Trophoblast cell (in vitro differentiated cells and primary cell): ENCODE results near the gene CAMKK1.

Source experiments
- DNase-seq, 2 donors: peaks; one replicate each; pipeline ENCODE4 v3.0.0-alpha.2; 2016
- H2AFZ ChIP-seq: 2 replicates; pipeline ENCODE4 v1.6.1; 2013; ENCODE audit warnings: low read length, moderate library complexity, mild to moderate bottlenecking; ENCODE audit not compliant: insufficient read depth, poor library complexity
- H2AK5ac ChIP-seq: 2 replicates; pipeline ENCODE4 v1.6.1; 2013; ENCODE audit warnings: mild to moderate bottlenecking, low read length
- H2BK120ac ChIP-seq: 2 replicates; pipeline ENCODE4 v1.6.1; 2013; ENCODE audit warnings: low read length, mild to moderate bottlenecking, moderate library complexity; ENCODE audit not compliant: insufficient read depth, poor library complexity
- H2BK12ac ChIP-seq: 2 replicates; pipeline ENCODE4 v1.6.1; 2013; ENCODE audit warnings: mild to moderate bottlenecking, low read length, moderate library complexity
- H2BK5ac ChIP-seq: 2 replicates; pipeline ENCODE4 v1.6.1; 2013; ENCODE audit warnings: low read length, low read depth, moderate library complexity, mild to moderate bottlenecking; ENCODE audit not compliant: poor library complexity
- H3K14ac ChIP-seq: 2 replicates; pipeline ENCODE4 v1.6.1; 2013; ENCODE audit warnings: mild to moderate bottlenecking, low read length
- H3K18ac ChIP-seq: 2 replicates; pipeline ENCODE4 v1.6.1; 2013; ENCODE audit warnings: mild to moderate bottlenecking, low read length
- H3K23ac ChIP-seq: 2 replicates; pipeline ENCODE4 v1.6.1; 2013; ENCODE audit warnings: low read length
- H3K27ac ChIP-seq: 2 replicates; pipeline ENCODE4 v1.5.1; 2013; ENCODE audit warnings: low read depth, mild to moderate bottlenecking, inconsistent platforms, low read length, moderate library complexity
- H3K27me3 ChIP-seq: 2 replicates; pipeline ENCODE4 v1.6.1; 2013; ENCODE audit warnings: inconsistent platforms, mild to moderate bottlenecking, low read length, moderate library complexity; ENCODE audit not compliant: insufficient read depth
- H3K36me3 ChIP-seq, 2 experiments: 1 replicate in 1 of 2; 2 replicates in 1 of 2; pipeline ENCODE4 v1.6.1; 2013; ENCODE audit warnings: low read length in 2 of 2, mild to moderate bottlenecking in 2 of 2, moderate library complexity in 1 of 2; ENCODE audit not compliant: insufficient read depth in 2 of 2, control insufficient read depth in 1 of 2
- H3K4ac ChIP-seq: 2 replicates; pipeline ENCODE4 v1.6.1; 2013; ENCODE audit warnings: low read depth, mild to moderate bottlenecking, low read length, moderate library complexity
- H3K4me1 ChIP-seq, 2 experiments: 1 replicate in 1 of 2; 2 replicates in 1 of 2; pipeline ENCODE4 v1.6.1; 2013; ENCODE audit warnings: low read length in 2 of 2, mild to moderate bottlenecking in 2 of 2, moderate library complexity in 1 of 2; ENCODE audit not compliant: insufficient read depth in 2 of 2, control insufficient read depth in 1 of 2
- H3K4me2 ChIP-seq: 2 replicates; pipeline ENCODE4 v1.6.1; 2013; ENCODE audit warnings: inconsistent platforms, mild to moderate bottlenecking, low read length, moderate library complexity
- H3K4me3 ChIP-seq: 2 replicates; pipeline ENCODE4 v1.5.1; 2013; ENCODE audit warnings: mild to moderate bottlenecking, low read depth, low read length, inconsistent platforms
- H3K79me1 ChIP-seq: one replicate; pipeline ENCODE4 v1.6.1; 2013; ENCODE audit warnings: low read length
- H3K79me2 ChIP-seq: 2 replicates; pipeline ENCODE4 v1.6.1; 2013; ENCODE audit warnings: low read length, mild to moderate bottlenecking; ENCODE audit not compliant: control insufficient read depth, insufficient read depth, poor library complexity
- H3K9ac ChIP-seq: 2 replicates; pipeline ENCODE4 v1.6.1; 2013; ENCODE audit warnings: mild to moderate bottlenecking, low read length
- H3K9me3 ChIP-seq: 2 replicates; pipeline ENCODE4 v1.6.1; 2013; ENCODE audit warnings: low read depth, mild to moderate bottlenecking, control low read depth, inconsistent platforms, low read length; ENCODE audit not compliant: insufficient read depth
- H4K12ac ChIP-seq: 2 replicates; pipeline ENCODE4 v1.6.1; 2013; ENCODE audit warnings: low read depth, mild to moderate bottlenecking, low read length, moderate library complexity
- H4K8ac ChIP-seq: 2 replicates; pipeline ENCODE4 v1.6.1; 2013; ENCODE audit warnings: low read depth, mild to moderate bottlenecking, low read length, moderate library complexity
- H4K91ac ChIP-seq: one replicate; pipeline ENCODE4 v1.6.1; 2013; ENCODE audit warnings: low read depth, mild to moderate bottlenecking, low read length, moderate library complexity
- WGBS: extraction: QIAGEN DNeasy Blood & Tissue Kit; methylation state at CpG from one replicate; pipeline ENCODE4 v1.1.7; 2013; ENCODE audit warnings: missing lambda C conversion rate; ENCODE audit not compliant: insufficient read length, insufficient coverage; ENCODE audit errors: extremely low coverage; 5-methylcytosine and 5-hydroxymethylcytosine counted together

Gene CAMKK1

DNA sequence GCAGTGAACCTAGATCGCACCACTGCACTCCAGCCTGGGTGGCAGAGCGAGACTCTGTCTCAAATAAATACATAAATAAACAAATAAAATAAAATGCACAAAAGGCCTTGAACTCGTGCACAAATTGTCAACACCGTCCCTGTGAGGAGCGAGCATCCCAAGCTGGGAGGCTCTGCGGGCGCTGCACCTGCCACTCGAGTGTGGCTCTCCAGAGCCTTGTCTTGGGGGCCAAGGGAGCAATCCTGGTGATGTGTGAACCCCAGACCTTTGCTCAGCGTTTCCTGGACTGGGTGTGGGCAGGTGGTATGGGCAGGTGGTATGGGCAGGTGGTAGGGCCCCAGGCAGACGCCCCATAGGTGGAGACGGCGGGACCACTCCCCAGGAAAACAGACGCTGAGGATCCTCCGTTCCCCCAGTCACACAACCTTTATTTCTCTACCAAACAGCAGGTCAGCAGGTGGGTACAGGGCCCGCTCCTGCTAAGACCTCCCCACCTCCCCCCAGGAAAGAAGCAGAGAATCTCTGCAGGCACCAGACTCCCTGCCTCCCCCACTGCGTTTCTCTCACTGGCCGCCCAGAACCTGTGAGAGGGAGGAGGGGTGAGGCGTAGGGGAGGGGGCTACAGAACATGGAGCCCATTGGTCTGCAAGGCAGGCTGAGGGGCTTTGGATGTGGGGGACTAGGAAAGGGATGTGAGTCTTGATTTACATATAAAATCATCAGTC lies 30.8 kb upstream of the CAMKK1 start:
- no peak overlapping the region for H2AK5ac ChIP-seq
- no peak overlapping the region for H4K8ac ChIP-seq
- no peak overlapping the region for H2BK5ac ChIP-seq
- H3K4me2 ChIP-seq: no peak overlapping the region
- no peak overlapping the region for H2BK12ac ChIP-seq
- no CpG with 5 or more reads among the region's 18 CpGs for WGBS
- H3K4me1 ChIP-seq: peaks cover 7 to 8% of the 10 kb centered on the region in 2 experiments
- no peak overlapping the region for H4K91ac ChIP-seq
- H3K36me3 ChIP-seq: no peaks in the 10 kb centered on the region
- H3K27me3 ChIP-seq: no peaks in the 10 kb centered on the region
- H3K79me1 ChIP-seq: no peaks in the 10 kb centered on the region
- no peak overlapping the region for H2AFZ ChIP-seq
- no peak overlapping the region for H3K14ac ChIP-seq
- no peak for DNase-seq
- H3K4me3 ChIP-seq: no peak overlapping the region
- H3K79me2 ChIP-seq: no peaks in the 10 kb centered on the region
- H3K4ac ChIP-seq: no peak overlapping the region
- no peak overlapping the region for H2BK120ac ChIP-seq
- no peak overlapping the region for H3K9ac ChIP-seq
- no peaks in the 10 kb centered on the region for H3K9me3 ChIP-seq
- H4K12ac ChIP-seq: no peak overlapping the region
- H3K23ac ChIP-seq: no peak overlapping the region
- H3K27ac ChIP-seq: no peak overlapping the region
- no peak overlapping the region for H3K18ac ChIP-seq

DNA sequence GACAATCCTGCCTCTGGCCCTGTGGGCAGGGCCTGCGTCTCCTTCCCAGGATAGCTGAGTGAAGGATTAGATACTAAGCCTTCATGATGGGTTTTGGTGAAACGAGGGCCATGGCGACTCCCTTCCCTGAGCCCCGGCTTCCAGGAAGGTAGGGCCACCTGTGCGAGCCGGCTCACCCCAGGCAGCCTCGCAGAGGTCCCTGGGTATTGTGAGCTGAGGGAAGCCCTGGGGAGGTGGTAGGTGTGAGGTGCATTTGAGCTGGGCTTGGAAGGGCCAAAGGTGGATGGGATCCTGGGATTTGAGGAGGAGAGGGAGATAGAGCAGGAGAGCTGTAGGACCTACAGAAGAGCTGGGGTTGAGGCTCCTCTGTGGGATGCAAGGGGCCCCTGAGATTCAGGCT lies 29.9 kb upstream of the CAMKK1 start:
- H3K4me2 ChIP-seq: no peak overlapping the region
- H3K9ac ChIP-seq: no peak overlapping the region
- H3K4me1 ChIP-seq: peaks cover 5 to 6% of the 10 kb centered on the region in 2 experiments
- H3K27ac ChIP-seq: no peak overlapping the region
- H2BK5ac ChIP-seq: no peak overlapping the region
- no peak overlapping the region for H3K18ac ChIP-seq
- no peaks in the 10 kb centered on the region for H3K79me1 ChIP-seq
- no peak for DNase-seq
- H3K36me3 ChIP-seq: no peaks in the 10 kb centered on the region
- no peaks in the 10 kb centered on the region for H3K9me3 ChIP-seq
- no peak overlapping the region for H2AK5ac ChIP-seq
- H3K23ac ChIP-seq: no peak overlapping the region
- H4K12ac ChIP-seq: no peak overlapping the region
- H3K79me2 ChIP-seq: no peaks in the 10 kb centered on the region
- no peak overlapping the region for H3K14ac ChIP-seq
- no peak overlapping the region for H2BK120ac ChIP-seq
- H2BK12ac ChIP-seq: no peak overlapping the region
- H4K8ac ChIP-seq: no peak overlapping the region
- no peak overlapping the region for H3K4me3 ChIP-seq
- H4K91ac ChIP-seq: no peak overlapping the region
- H2AFZ ChIP-seq: no peak overlapping the region
- no peak overlapping the region for H3K4ac ChIP-seq
- WGBS: no CpG with 5 or more reads among the region's 7 CpGs
- H3K27me3 ChIP-seq: no peaks in the 10 kb centered on the region

DNA sequence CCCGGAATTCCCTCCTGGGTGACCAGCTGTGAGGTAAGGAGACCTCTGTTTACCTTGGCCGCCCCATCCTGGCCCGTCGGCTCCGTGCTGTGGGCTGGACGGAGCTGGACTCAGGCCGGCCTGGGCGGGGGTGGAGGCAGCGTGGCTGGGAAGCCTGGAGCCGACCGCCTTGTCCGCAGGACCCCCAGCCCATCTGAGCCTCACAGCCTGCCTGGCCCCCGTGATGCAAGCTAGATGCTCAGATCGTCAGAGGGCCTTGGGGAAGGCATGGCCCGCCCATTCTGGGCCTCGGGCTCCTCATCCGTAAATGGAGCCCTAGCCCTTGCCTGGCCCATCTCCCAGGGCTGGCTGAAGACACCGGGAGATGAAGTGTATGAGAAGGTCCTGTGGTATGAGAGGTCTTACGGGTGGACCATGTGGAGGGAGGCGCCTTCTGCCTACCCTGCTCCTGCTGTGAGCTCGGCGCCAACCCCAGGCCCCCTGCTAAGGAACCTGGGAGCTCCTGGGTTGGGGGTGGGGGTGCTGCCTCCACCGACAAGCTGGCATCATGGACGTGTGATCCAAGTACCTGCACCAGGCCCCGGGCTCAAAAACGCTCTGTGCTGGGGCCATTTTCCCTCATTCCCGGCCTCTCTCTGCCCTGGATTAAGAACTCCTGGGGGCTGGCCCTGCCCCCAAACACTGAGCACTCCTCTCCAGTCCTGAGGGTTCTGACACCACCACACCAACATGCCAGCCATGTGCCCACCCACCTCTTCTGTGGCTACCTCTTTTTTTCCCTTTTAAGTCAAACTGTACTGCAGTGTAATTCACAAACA lies 28.9 kb upstream of the CAMKK1 start:
- no peak overlapping the region for H3K4me2 ChIP-seq
- H4K8ac ChIP-seq: no peak overlapping the region
- no peaks in the 10 kb centered on the region for H3K27me3 ChIP-seq
- H3K9ac ChIP-seq: no peak overlapping the region
- H4K91ac ChIP-seq: no peak overlapping the region
- no peaks in the 10 kb centered on the region for H3K79me2 ChIP-seq
- H3K4me1 ChIP-seq: no peaks in the 10 kb centered on the region
- no peak for DNase-seq
- H3K9me3 ChIP-seq: no peaks in the 10 kb centered on the region
- no peak overlapping the region for H3K23ac ChIP-seq
- WGBS: no CpG with 5 or more reads among the region's 27 CpGs
- H3K4ac ChIP-seq: no peak overlapping the region
- no peak overlapping the region for H3K14ac ChIP-seq
- no peaks in the 10 kb centered on the region for H3K79me1 ChIP-seq
- no peaks in the 10 kb centered on the region for H3K36me3 ChIP-seq
- H2BK12ac ChIP-seq: no peak overlapping the region
- H2AFZ ChIP-seq: no peak overlapping the region
- H3K18ac ChIP-seq: no peak overlapping the region
- H3K4me3 ChIP-seq: no peak overlapping the region
- H3K27ac ChIP-seq: no peak overlapping the region
- no peak overlapping the region for H2BK5ac ChIP-seq
- no peak overlapping the region for H2AK5ac ChIP-seq
- H2BK120ac ChIP-seq: no peak overlapping the region
- no peak overlapping the region for H4K12ac ChIP-seq

DNA sequence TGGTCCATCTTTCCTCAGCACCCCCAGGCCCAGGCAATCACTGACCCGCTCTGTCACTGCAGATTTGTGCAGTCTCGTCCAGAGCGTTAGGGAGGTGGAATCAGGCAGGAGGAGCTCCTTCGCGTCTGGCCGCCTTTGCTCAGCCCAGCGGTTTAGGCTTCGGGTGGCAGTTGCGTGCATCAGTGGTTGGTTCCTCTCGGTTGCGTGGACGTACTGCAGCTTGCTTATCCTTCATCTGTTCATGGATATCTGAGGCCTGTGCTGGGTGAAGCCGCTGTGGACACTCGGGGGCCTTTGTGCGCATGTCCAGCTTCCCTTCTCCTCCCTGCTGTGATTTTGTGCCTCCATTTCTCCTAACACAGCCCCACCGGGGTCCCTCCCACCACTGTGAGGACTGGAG lies 28.2 kb upstream of the CAMKK1 start:
- Histone ChIP-seq H2BK5ac (no peak overlapping the region), H3K9ac (no peak overlapping the region), H3K23ac (no peak overlapping the region), H3K4me1 (no peaks in the 10 kb centered on the region), H2BK12ac (no peak overlapping the region), H3K9me3 (no peaks in the 10 kb centered on the region), H2AFZ (no peak overlapping the region), H3K27ac (no peak overlapping the region), H3K79me1 (no peaks in the 10 kb centered on the region), H3K27me3 (no peaks in the 10 kb centered on the region), H4K8ac (no peak overlapping the region), H3K79me2 (no peaks in the 10 kb centered on the region), H4K12ac (no peak overlapping the region), H3K4me2 (no peak overlapping the region), H3K4ac (no peak overlapping the region), H3K36me3 (no peaks in the 10 kb centered on the region), H2BK120ac (no peak overlapping the region), H3K4me3 (no peak overlapping the region), H3K18ac (no peak overlapping the region), H4K91ac (no peak overlapping the region), H2AK5ac (no peak overlapping the region), H3K14ac (no peak overlapping the region)
- no CpG with 5 or more reads among the region's 16 CpGs for WGBS
- DNase-seq: no peak
